ENCODE data around the gene RIPOR1. TPM values are rescaled to one million over a fixed set of nuclear protein-coding genes. Genes with fewer than 3 reads are reported as not detected.

Gene RIPOR1
- total and polyA plus RNA-seq, 2 of the 4 experiments (the other 2 are of a cell fraction): 9.5 to 41.3 TPM

DNA sequence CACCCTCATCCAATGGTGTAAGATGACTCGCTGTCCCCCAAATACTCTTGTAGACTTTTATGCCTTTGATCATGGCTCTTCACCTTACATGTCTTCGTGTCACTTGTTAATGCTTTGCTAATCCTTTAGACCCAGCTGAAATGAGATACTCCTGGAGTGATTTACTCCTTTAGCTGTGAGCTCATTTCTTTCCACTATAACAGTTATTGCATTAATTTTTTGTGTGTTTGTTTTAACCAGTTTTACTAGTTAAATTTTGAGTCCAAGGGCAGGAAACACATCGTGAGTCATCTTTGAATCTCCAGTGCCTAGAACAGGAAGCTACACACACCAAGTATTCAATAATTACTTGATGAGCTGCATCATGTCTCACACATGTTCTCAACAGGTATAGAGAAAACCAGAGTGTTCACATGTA is 27.2 kb downstream of the RIPOR1 start:
- Histone ChIP-seq H3K18ac (ENCODE audit: low read depth, low read length) (peak overlapping the region; percentile 5; the same call in 1 of the 2 replicates), H3K9me1 (ENCODE audit: insufficient read depth, low read length) (peaks cover 1% of the 10 kb centered on the region), H3K56ac (ENCODE audit: extremely low read depth, insufficient read depth, low read length) (no peak overlapping the region), H4K8ac (ENCODE audit: low read depth in 2 of 2, low read length in 2 of 2) (0 out of 4 replicates have a peak overlapping the region, but pooled peaks of 1 of the 2 experiments have one; percentile 25), H2BK15ac (ENCODE audit: low read depth, low read length) (no peak overlapping the region), H2AK5ac (ENCODE audit: low read depth, low read length) (0 out of 2 replicates have a peak overlapping the region, but pooled peaks have one; percentile 7), H3K4me1 (ENCODE audit: control insufficient read depth, insufficient read depth, low read length) (peaks cover 6% of the 10 kb centered on the region), H4K5ac (ENCODE audit: low read depth, low read length) (no peak overlapping the region), H3K4me2 (ENCODE audit: low read depth, low read length) (peak overlapping the region; percentile 74; the same call in 1 of the 2 replicates), H2BK5ac (ENCODE audit: low read depth, low read length, poor library complexity, severe bottlenecking) (peak overlapping the region; percentile 70), H2BK20ac (ENCODE audit: low read depth, low read length) (no peak overlapping the region), H3K4me3 (ENCODE audit: insufficient read depth, low read depth, low read length) (no peak overlapping the region), H3K27me3 (ENCODE audit: control insufficient read depth, insufficient read depth, low read length) (no peaks in the 10 kb centered on the region), H2AFZ (replicated peaks; ENCODE audit: low read length, poor library complexity) (no peak overlapping the region), H4K91ac (ENCODE audit: insufficient read depth, low read depth, low read length) (no peak overlapping the region), H2AK9ac (replicated peaks; ENCODE audit: low read depth, low read length, poor library complexity) (no peak overlapping the region), H3K23ac (ENCODE audit: low read depth, low read length) (no peak overlapping the region; the same call in 1 of the 2 replicates), H3K9ac (ENCODE audit: low read depth, low read length) (no peak overlapping the region), H4K20me1 (ENCODE audit: insufficient read depth, low read length) (peaks cover 3% of the 10 kb centered on the region; the same call in 1 of the 2 replicates), H3K14ac (replicated peaks; ENCODE audit: low read depth, low read length) (no peak overlapping the region), H3K27ac (ENCODE audit: insufficient read depth, low read length) (no peak overlapping the region; the same call in 1 of the 2 replicates), H3K4ac (ENCODE audit: low read depth, low read length) (no peak overlapping the region; the same call in 1 of the 2 replicates), H2BK120ac (ENCODE audit: low read depth, low read length) (no peak overlapping the region), H3K36me3 (ENCODE audit: control insufficient read depth, insufficient read depth, low read length) (no peaks in the 10 kb centered on the region), H3K79me1 (ENCODE audit: low read depth in 1 of 2, low read length in 2 of 2) (peaks cover 16 to 25% of the 10 kb centered on the region in 2 experiments), H3K9me3 (ENCODE audit: control insufficient read depth, insufficient read depth, low read length) (no peaks in the 10 kb centered on the region)
- ChIA-PET POLR2A (ENCODE audit: unreplicated experiment) (no interaction called here), CTCF (interaction anchor here (0.5 to 2.1 kb wide), 4 partner anchors 9 to 112 kb away, joined by 3 to 8 read pairs (median 3); no protein-coding TSS in a partner anchor)
- intact Hi-C loops (cut with micrococcal nuclease): no loop called here
- TF ChIP-seq RFX5 (IDR thresholded peaks at IDR 0.05; ENCODE audit: low read depth, low read length) (no peak), MXI1 (IDR thresholded peaks at IDR 0.05; ENCODE audit: borderline replicate concordance, low read depth, low read length) (no peak), POLR2A (IDR thresholded peaks at IDR 0.05; ENCODE audit: low read depth, low read length) (no peak), CEBPB (IDR thresholded peaks at IDR 0.05; ENCODE audit: low read depth, low read length) (no peak), RCOR1 (IDR thresholded peaks at IDR 0.05; ENCODE audit: insufficient replicate concordance, low read length) (no peak), SMC3 (IDR thresholded peaks at IDR 0.05; ENCODE audit: low read depth, low read length) (no peak), CHD1 (IDR thresholded peaks at IDR 0.05; ENCODE audit: low read depth, low read length) (no peak)
- TF ChIP-seq, protein P1, sequence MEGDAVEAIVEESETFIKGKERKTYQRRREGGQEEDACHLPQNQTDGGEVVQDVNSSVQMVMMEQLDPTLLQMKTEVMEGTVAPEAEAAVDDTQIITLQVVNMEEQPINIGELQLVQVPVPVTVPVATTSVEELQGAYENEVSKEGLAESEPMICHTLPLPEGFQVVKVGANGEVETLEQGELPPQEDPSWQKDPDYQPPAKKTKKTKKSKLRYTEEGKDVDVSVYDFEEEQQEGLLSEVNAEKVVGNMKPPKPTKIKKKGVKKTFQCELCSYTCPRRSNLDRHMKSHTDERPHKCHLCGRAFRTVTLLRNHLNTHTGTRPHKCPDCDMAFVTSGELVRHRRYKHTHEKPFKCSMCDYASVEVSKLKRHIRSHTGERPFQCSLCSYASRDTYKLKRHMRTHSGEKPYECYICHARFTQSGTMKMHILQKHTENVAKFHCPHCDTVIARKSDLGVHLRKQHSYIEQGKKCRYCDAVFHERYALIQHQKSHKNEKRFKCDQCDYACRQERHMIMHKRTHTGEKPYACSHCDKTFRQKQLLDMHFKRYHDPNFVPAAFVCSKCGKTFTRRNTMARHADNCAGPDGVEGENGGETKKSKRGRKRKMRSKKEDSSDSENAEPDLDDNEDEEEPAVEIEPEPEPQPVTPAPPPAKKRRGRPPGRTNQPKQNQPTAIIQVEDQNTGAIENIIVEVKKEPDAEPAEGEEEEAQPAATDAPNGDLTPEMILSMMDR (conservative IDR thresholded peaks at IDR 0.05; ENCODE audit: low read depth, low read length): no peak
- TF ChIP-seq, protein P2, sequence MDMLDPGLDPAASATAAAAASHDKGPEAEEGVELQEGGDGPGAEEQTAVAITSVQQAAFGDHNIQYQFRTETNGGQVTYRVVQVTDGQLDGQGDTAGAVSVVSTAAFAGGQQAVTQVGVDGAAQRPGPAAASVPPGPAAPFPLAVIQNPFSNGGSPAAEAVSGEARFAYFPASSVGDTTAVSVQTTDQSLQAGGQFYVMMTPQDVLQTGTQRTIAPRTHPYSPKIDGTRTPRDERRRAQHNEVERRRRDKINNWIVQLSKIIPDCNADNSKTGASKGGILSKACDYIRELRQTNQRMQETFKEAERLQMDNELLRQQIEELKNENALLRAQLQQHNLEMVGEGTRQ (IDR thresholded peaks at IDR 0.05; ENCODE audit: low read depth, low read length): no peak
- ATAC-seq (ENCODE audit: low read depth): peak; percentile 81
- dilution Hi-C loops (cut with HindIII; ENCODE audit: low sequenced_read_pairs, unreplicated experiment): no loop called here
- in situ Hi-C loops (cut with MboI; ENCODE audit: low sequenced_read_pairs): no loop called here
- 0% methylated on average over 1 of the region's 3 CpGs; no CpG with 5 or more reads in 1 of the 2 experiments for WGBS, 2 experiments (ENCODE audit: extremely low coverage in 2 of 2, insufficient read length in 1 of 2)
- peak; percentile 72 for DNase-seq
- no TSS peak for BruUV-seq (replicated peaks)

All from IMR-90 (cell line).